Endothelial cell of umbilical vein (primary cell): ENCODE data around the gene COPS2. TPM values are rescaled to one million over a fixed set of nuclear protein-coding genes. Genes with fewer than 3 reads are reported as not detected.

Source experiments
- BruUV-seq: library from RNA; stranded (reverse); fragments of 400-500 nt; replicated peaks from 2 replicates; lab custom pipeline; 2021; lab: Mats Ljungman, UMichigan
- CTCF ChIA-PET: fragments of 300-600, 350-600 bp; sonication (Branson Sonifier 250); formaldehyde crosslinking; loops from one replicate; lab custom pipeline; 2021; ENCODE audit warnings: antibody characterized with exemption, inconsistent platforms; lab: Charles Lee
- POLR2A ChIA-PET: fragments of 300-600, 350-600 bp; sonication (Branson Sonifier 250); formaldehyde crosslinking; loops from one replicate; lab custom pipeline; 2021; ENCODE audit warnings: antibody characterized with exemption, inconsistent platforms; lab: Charles Lee
- DNase-seq: peaks from one replicate; pipeline ENCODE4 v3.0.0-alpha.2; 2011; ENCODE audit warnings: low read depth, low spot score
- FAIRE-seq: peaks from 2 replicates; lab custom pipeline; 2011; peaks lifted over from hg19 to GRCh38; lab: Jason Lieb, UNC
- H2AFZ ChIP-seq: 2 replicates; pipeline ENCODE4 v1.6.0; 2012; ENCODE audit warnings: low read depth, low read length, control low read depth, inconsistent platforms
- H3K27ac ChIP-seq: 2 replicates; pipeline ENCODE4 v1.5.1; 2011; ENCODE audit warnings: low read depth, mild to moderate bottlenecking, control low read depth, low read length, moderate library complexity; ENCODE audit not compliant: insufficient read depth
- H3K27me3 ChIP-seq, 2 experiments: 2 replicates each; pipeline versions ENCODE4 v1.6.0 to v1.6.1; 2011; ENCODE audit warnings: low read length in 2 of 2, mixed read lengths in 1 of 2; ENCODE audit not compliant: control insufficient read depth in 2 of 2, insufficient read depth in 2 of 2
- H3K36me3 ChIP-seq, 2 experiments: 2 replicates in 1 of 2; 3 replicates in 1 of 2; pipeline ENCODE4 v1.5.1; 2011; ENCODE audit warnings: low read length in 2 of 2, mild to moderate bottlenecking in 1 of 2, moderate library complexity in 1 of 2; ENCODE audit not compliant: control insufficient read depth in 2 of 2, insufficient read depth in 2 of 2; ENCODE audit errors: extremely low read depth in 1 of 2
- H3K4me1 ChIP-seq: 3 replicates; pipeline ENCODE4 v1.5.1; 2011; ENCODE audit warnings: mild to moderate bottlenecking, low read length; ENCODE audit not compliant: control insufficient read depth, insufficient read depth; ENCODE audit errors: extremely low read depth
- H3K4me2 ChIP-seq: 2 replicates; pipeline ENCODE4 v1.6.1; 2011; ENCODE audit warnings: low read length, control low read depth, mixed read lengths; ENCODE audit not compliant: insufficient read depth
- H3K4me3 ChIP-seq, 3 experiments: fragments of 200-600 bp in 1 of 3; sonication (generic), shearing (Covaris generic) in 1 of 3; replicated peaks in 1 of 3; 2 replicates each; pipeline ENCODE4 v1.5.1; 2011 to 2016; ENCODE audit warnings: control low read depth in 3 of 3, low read length in 3 of 3, mild to moderate bottlenecking in 2 of 3, inconsistent platforms in 1 of 3, low read depth in 1 of 3, moderate library complexity in 1 of 3; ENCODE audit not compliant: insufficient read depth in 1 of 3
- H3K79me2 ChIP-seq: 2 replicates; pipeline ENCODE4 v1.6.0; 2012; ENCODE audit warnings: low read length, inconsistent platforms; ENCODE audit not compliant: control insufficient read depth, insufficient read depth
- H3K9ac ChIP-seq: replicated peaks from 2 replicates; pipeline ENCODE3; 2011; ENCODE audit warnings: low read length, control low read depth; ENCODE audit not compliant: insufficient read depth; ENCODE audit errors: extremely low read depth
- H3K9me1 ChIP-seq: replicated peaks from 3 replicates; pipeline ENCODE4 v1.6.0; 2011; ENCODE audit warnings: mild to moderate bottlenecking, low read length; ENCODE audit not compliant: control insufficient read depth, insufficient read depth; ENCODE audit errors: extremely low read depth
- H3K9me3 ChIP-seq: replicated peaks from 2 replicates; pipeline ENCODE4 v1.5.1; 2012; ENCODE audit warnings: low read length, inconsistent platforms; ENCODE audit not compliant: control insufficient read depth, insufficient read depth
- H4K20me1 ChIP-seq: replicated peaks from 2 replicates; pipeline ENCODE3; 2011; ENCODE audit warnings: mild to moderate bottlenecking, low read length; ENCODE audit not compliant: control insufficient read depth, insufficient read depth; ENCODE audit errors: extremely low read depth
- GATA2 ChIP-seq: IDR thresholded peaks from 2 replicates; pipeline ENCODE4 v1.7.0; 2011; ENCODE audit warnings: low read depth, mild to moderate bottlenecking, moderate library complexity, mixed read lengths, low read length; ENCODE audit not compliant: insufficient read length, insufficient read depth
- POLR2AphosphoS5 ChIP-seq: IDR thresholded peaks from 2 replicates; pipeline ENCODE4 v1.6.1; 2012; ENCODE audit warnings: low read depth, mild to moderate bottlenecking, control low read depth, low read length, moderate library complexity; ENCODE audit not compliant: insufficient read depth
- dilution Hi-C: fragments of 300-500 bp; cut with MboI; formaldehyde crosslinking; loops from one replicate; pipeline ENCODE4 v1.15.0; 2019; ENCODE audit warnings: low sequenced_read_pairs; ENCODE audit not compliant: extremely low pct_ligation_motif_present
- intact Hi-C: fragments of 100-400 bp; cut with micrococcal nuclease; formaldehyde crosslinking; loops from one replicate; pipeline ENCODE4 v1.10.0; 2022
- polyA plus RNA-seq, 4 experiments: library from polyadenylated mRNA; depleted of rRNA in 3 of 4; stranded (reverse) in 3 of 4; unstranded in 1 of 4; fragments of >200 nt; gene quantifications; 2 replicates each; pipeline versions ENCODE4 v1.2.1 to v1.2.3, GENCODE V29; 2011 to 2012; ENCODE audit warnings: missing spikeins in 1 of 4
- total RNA-seq: library from RNA; stranded (reverse); gene quantifications from 2 replicates; pipeline ENCODE4 v1.2.3, GENCODE V29; 2021

COPS2 gene
- total and polyA plus RNA-seq, 2 donors (not counting 3 experiments of a cell fraction or from before 2014, with no cell fraction given): 20.2 to 79.3 TPM

DNA sequence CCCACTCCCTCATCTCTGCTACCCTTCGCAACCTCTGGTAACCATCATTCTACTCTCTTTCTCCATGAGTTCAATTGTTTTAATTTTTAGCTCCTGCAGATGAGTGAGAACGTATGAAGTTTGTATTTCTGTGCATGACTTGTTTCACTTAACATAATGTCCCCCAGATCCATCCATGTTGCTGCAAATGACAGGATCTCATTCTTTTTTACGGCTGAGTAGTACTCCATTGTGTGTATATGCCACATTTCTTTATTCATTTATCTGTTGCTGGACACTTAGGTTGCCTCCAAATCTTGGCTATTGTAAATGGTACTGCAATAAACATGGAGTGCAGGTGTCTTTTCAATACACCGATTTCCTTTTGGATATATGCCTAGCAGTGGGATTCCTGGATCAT is 26.7 kb upstream of the COPS2 start:
- Histone ChIP-seq H3K4me1 (no peaks in the 10 kb centered on the region), H3K9me3 (no peaks in the 10 kb centered on the region), H3K9ac (no peak overlapping the region), H3K27ac (no peak overlapping the region), H3K27me3 (no peaks in the 10 kb centered on the region), H3K36me3 (no peaks in the 10 kb centered on the region), H4K20me1 (no peaks in the 10 kb centered on the region), H3K4me2 (no peak overlapping the region), H3K79me2 (peaks cover 14% of the 10 kb centered on the region), H3K4me3 (no peak overlapping the region), H2AFZ (no peak overlapping the region), H3K9me1 (no peaks in the 10 kb centered on the region)
- CTCF ChIA-PET: no interaction called here
- POLR2A ChIA-PET: no interaction called here
- dilution Hi-C loops: no loop called here
- TF ChIP-seq POLR2AphosphoS5: no peak
- intact Hi-C loops: no loop called here
- no peak for FAIRE-seq
- BruUV-seq: no TSS peak
- DNase-seq: no peak

DNA sequence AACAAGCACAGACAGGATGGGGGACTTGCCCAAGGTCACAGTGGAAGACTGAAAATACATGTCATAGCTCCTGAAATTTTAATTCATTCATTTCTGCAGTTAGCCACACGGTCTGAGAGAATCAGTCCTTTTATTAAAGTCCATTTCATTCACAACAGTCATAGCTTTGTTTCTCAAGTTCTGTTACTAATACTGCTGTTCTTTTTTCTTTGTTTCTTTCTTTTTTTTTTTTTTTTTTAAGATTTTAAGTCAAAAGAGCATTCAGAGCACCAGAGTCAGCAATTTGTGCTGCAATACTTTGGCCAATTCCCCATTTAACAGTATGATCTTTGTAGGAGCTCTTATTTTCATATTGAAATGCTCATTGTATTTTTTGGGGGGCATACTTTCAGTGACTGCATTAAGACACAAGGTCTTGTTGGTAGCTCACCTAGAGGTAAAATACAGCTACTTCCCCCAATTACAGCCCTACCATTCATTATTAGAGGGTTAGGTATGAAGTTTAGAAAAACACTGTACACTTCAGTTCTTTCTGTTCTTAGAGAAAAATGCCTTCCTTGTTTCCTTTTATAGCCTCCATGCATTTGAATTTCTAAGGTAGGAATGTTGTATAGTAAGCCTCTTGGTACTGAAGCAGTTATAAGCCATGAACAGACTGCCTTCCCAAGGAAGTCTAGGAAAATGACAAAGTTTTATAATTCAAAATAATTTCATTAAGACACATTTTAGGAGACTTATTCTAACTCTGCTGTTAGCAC is 24.2 kb upstream of the COPS2 start:
- no peak overlapping the region for H3K4me2 ChIP-seq
- H3K9me3 ChIP-seq: no peaks in the 10 kb centered on the region
- dilution Hi-C loops: no loop called here
- H3K27ac ChIP-seq: no peak overlapping the region
- FAIRE-seq (no peak), DNase-seq (no peak)
- no peak for TF ChIP-seq GATA2
- H3K27me3 ChIP-seq: no peaks in the 10 kb centered on the region
- intact Hi-C loops: no loop called here
- no peak overlapping the region for H3K9ac ChIP-seq
- BruUV-seq: no TSS peak
- H4K20me1 ChIP-seq: no peaks in the 10 kb centered on the region
- no peaks in the 10 kb centered on the region for H3K4me1 ChIP-seq
- ChIA-PET POLR2A (interaction anchor here (0.6 to 0.7 kb wide), 2 partner anchors 45 to 302 kb away, joined by 3 to 7 read pairs; partner anchors contain the start of gene EID1), CTCF (interaction anchor here (1.1 to 1.5 kb wide), 2 partner anchors 17 to 34 kb away, joined by 3 to 4 read pairs; no protein-coding TSS in a partner anchor)
- H3K79me2 ChIP-seq: peaks cover 15% of the 10 kb centered on the region
- no peaks in the 10 kb centered on the region for H3K36me3 ChIP-seq
- no peak overlapping the region for H2AFZ ChIP-seq
- H3K4me3 ChIP-seq: no peak overlapping the region
- H3K9me1 ChIP-seq: no peaks in the 10 kb centered on the region
